ENCODE results near the gene CD6. TPM values are rescaled to one million over a fixed set of nuclear protein-coding genes. Genes with fewer than 3 reads are reported as not detected.

The CD6 gene
- total RNA-seq, 1 donor from 2014 or later: 0.39 TPM

- no peaks in the 10 kb centered on the region for H3K36me3 ChIP-seq (ENCODE audit: insufficient read depth, low read length)
- H3K27ac ChIP-seq (ENCODE audit: low read depth, low read length): no peak overlapping the region
- TF ChIP-seq EZH2 (IDR thresholded peaks at IDR 0.05; ENCODE audit: insufficient read depth, low read length) (no peak), CTCF (IDR thresholded peaks at IDR 0.05; ENCODE audit: insufficient read depth, low read depth, low read length) (no peak)
- H3K4me1 ChIP-seq (ENCODE audit: insufficient read depth, low read length): peaks cover 21% of the 10 kb centered on the region
- H3K9me3 ChIP-seq (ENCODE audit: insufficient read depth, low read depth, low read length): no peaks in the 10 kb centered on the region
- Mint-ChIP-seq H3K36me3 (ENCODE audit: low read depth, unreplicated experiment) (peaks cover 2% of the 10 kb centered on the region), H3K9me3 (ENCODE audit: unreplicated experiment) (no peaks in the 10 kb centered on the region), H3K4me1 (ENCODE audit: low read depth, unreplicated experiment) (peaks cover 14% of the 10 kb centered on the region), H3K27me3 (ENCODE audit: low read depth, unreplicated experiment) (peaks cover 48% of the 10 kb centered on the region), H3K4me3 (ENCODE audit: unreplicated experiment) (no peak overlapping the region), H3K27ac (ENCODE audit: unreplicated experiment) (no peak overlapping the region)
- FAIRE-seq: no peak
- no peak overlapping the region for H3K9ac ChIP-seq (ENCODE audit: low read length)
- peaks cover 6% of the 10 kb centered on the region for H3K27me3 ChIP-seq (ENCODE audit: insufficient read depth, low read length)
- no peak overlapping the region for H2AFZ ChIP-seq (ENCODE audit: low read depth, low read length)
- no peak overlapping the region for H3K4me3 ChIP-seq (ENCODE audit: insufficient read depth, low read depth, low read length)
- peak overlapping the region; percentile 44 for H3K4me2 ChIP-seq (ENCODE audit: low read length)
- no peak for DNase-seq (ENCODE audit: low read depth)
- H4K20me1 ChIP-seq (ENCODE audit: insufficient read depth, low read length): no peaks in the 10 kb centered on the region
- H3K79me2 ChIP-seq (ENCODE audit: insufficient read depth, low read length): no peaks in the 10 kb centered on the region
These were observed 33.3 kb downstream of the CD6 start for GRCh38 chr11:61004761-61005181.

- no peak for TF ChIP-seq CTCF (IDR thresholded peaks at IDR 0.05; ENCODE audit: insufficient read depth, low read depth, low read length)
- TF ChIP-seq EZH2 (IDR thresholded peaks at IDR 0.05; ENCODE audit: insufficient read depth, low read length): peak; percentile 80
- Histone ChIP-seq H4K20me1 (ENCODE audit: insufficient read depth, low read length) (no peaks in the 10 kb centered on the region), H3K4me3 (ENCODE audit: insufficient read depth, low read depth, low read length) (peak overlapping the region; percentile 35), H3K27ac (ENCODE audit: low read depth, low read length) (no peak overlapping the region), H2AFZ (ENCODE audit: low read depth, low read length) (peak overlapping the region; percentile 61), H3K4me2 (ENCODE audit: low read length) (peak overlapping the region; percentile 84), H3K36me3 (ENCODE audit: insufficient read depth, low read length) (no peaks in the 10 kb centered on the region), H3K27me3 (ENCODE audit: insufficient read depth, low read length) (peaks cover 4% of the 10 kb centered on the region), H3K4me1 (ENCODE audit: insufficient read depth, low read length) (peaks cover 33% of the 10 kb centered on the region), H3K9ac (ENCODE audit: low read length) (no peak overlapping the region), H3K79me2 (ENCODE audit: insufficient read depth, low read length) (no peaks in the 10 kb centered on the region), H3K9me3 (ENCODE audit: insufficient read depth, low read depth, low read length) (no peaks in the 10 kb centered on the region)
- Mint-ChIP-seq H3K4me3 (ENCODE audit: unreplicated experiment) (no peak overlapping the region), H3K36me3 (ENCODE audit: low read depth, unreplicated experiment) (peaks cover 3% of the 10 kb centered on the region), H3K4me1 (ENCODE audit: low read depth, unreplicated experiment) (peaks cover 25% of the 10 kb centered on the region), H3K27ac (ENCODE audit: unreplicated experiment) (no peak overlapping the region), H3K9me3 (ENCODE audit: unreplicated experiment) (no peaks in the 10 kb centered on the region), H3K27me3 (ENCODE audit: low read depth, unreplicated experiment) (peaks cover 34% of the 10 kb centered on the region)
- FAIRE-seq (no peak), DNase-seq (ENCODE audit: low read depth) (no peak)
These were observed 36.0 kb downstream of the CD6 start for GRCh38 chr11:61007383-61007955.
